DMS153 (cell line): Measurements from ENCODE around the gene STRN4.

Experiments used
- DNase-seq: peaks from one replicate; lab custom pipeline; 2025; lab: John Stamatoyannopoulos, UW

STRN4 gene

GRCh38 chr19:46745030-46745429 lies 1.2 kb downstream of the STRN4 start:
- no peak for DNase-seq

- no peak for DNase-seq
Observed at GRCh38 chr19:46744005-46744691, 2.1 kb downstream of the STRN4 start.

- no peak for DNase-seq
Observed at GRCh38 chr19:46742926-46743480, 3.2 kb downstream of the STRN4 start.

- DNase-seq, result no peak
Observed at GRCh38 chr19:46741447-46741846, 4.8 kb downstream of the STRN4 start.

- no peak for DNase-seq
Observed at GRCh38 chr19:46739290-46739771, 6.9 kb downstream of the STRN4 start.

GRCh38 chr19:46737761-46738171 lies 8.5 kb downstream of the STRN4 start:
- no peak for DNase-seq

- DNase-seq, result no peak
Observed at GRCh38 chr19:46737298-46737654, 9.0 kb downstream of the STRN4 start.

- no peak for DNase-seq
Observed at GRCh38 chr19:46736531-46737297, 9.5 kb downstream of the STRN4 start.

- no peak for DNase-seq
Observed at GRCh38 chr19:46733690-46734292, 12.5 kb downstream of the STRN4 start.

GRCh38 chr19:46732966-46733689 lies 13.1 kb downstream of the STRN4 start:
- no peak for DNase-seq

GRCh38 chr19:46732172-46732938 lies 13.9 kb downstream of the STRN4 start:
- DNase-seq, result no peak

- DNase-seq, result no peak
Observed at GRCh38 chr19:46731584-46731983, 14.7 kb downstream of the STRN4 start.

- DNase-seq, result no peak
Observed at GRCh38 chr19:46731007-46731501, 15.2 kb downstream of the STRN4 start.

GRCh38 chr19:46730595-46730994 lies 15.7 kb downstream of the STRN4 start:
- DNase-seq, result no peak

GRCh38 chr19:46730187-46730586 lies 16.1 kb downstream of the STRN4 start:
- DNase-seq, result no peak

- DNase-seq, result no peak
Observed at GRCh38 chr19:46729696-46730095, 16.6 kb downstream of the STRN4 start.

- no peak for DNase-seq
Observed at GRCh38 chr19:46728693-46729339, 17.4 kb downstream of the STRN4 start.

- no peak for DNase-seq
Observed at GRCh38 chr19:46728208-46728607, 18.0 kb downstream of the STRN4 start.

GRCh38 chr19:46727757-46728156 lies 18.5 kb downstream of the STRN4 start:
- DNase-seq, result no peak

- DNase-seq, result no peak
Observed at GRCh38 chr19:46726971-46727501, 19.2 kb downstream of the STRN4 start.
